Measurements from ENCODE around the gene SLC26A2.

SLC26A2 gene

GRCh38 chr5:149998281-149998680, 37.7 kb downstream of the SLC26A2 start:
- FAIRE-seq: no peak

DNA sequence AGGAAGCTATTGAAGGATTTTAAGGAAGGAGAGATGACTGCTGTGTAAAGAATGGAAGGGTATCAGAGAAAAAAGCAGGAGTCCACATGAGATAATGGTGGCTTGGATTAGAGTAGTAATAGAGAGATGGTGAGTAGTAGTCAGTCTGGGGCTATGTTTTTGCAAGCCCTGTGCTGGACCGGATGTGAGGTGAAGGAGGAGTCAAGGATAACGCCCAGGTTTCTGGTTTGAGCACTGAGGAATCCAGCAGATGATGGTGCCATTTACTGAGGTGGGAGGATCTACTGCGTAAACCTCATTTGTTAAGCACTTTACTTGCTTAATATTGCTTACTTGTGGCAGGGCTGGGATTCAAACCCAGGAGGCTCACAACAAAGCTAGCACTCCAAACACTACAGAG, 38.8 kb downstream of the SLC26A2 start:
- TF ChIP-seq POLR2A (IDR thresholded peaks at IDR 0.05; ENCODE audit: low read depth, low read length): no peak
- DNase-seq (ENCODE audit: insufficient read length, low spot score): no peak
- FAIRE-seq: no peak

More at GRCh38 chr5:149998281-149998680, 37.7 kb downstream of the SLC26A2 start:
- no peak for DNase-seq (ENCODE audit: insufficient read length, low spot score)
- TF ChIP-seq POLR2A (IDR thresholded peaks at IDR 0.05; ENCODE audit: low read depth, low read length): no peak

- DNase-seq (ENCODE audit: insufficient read length, low spot score) (no peak), FAIRE-seq (no peak)
- no peak for TF ChIP-seq POLR2A (IDR thresholded peaks at IDR 0.05; ENCODE audit: low read depth, low read length)
Observed at GRCh38 chr5:149999866-150000255, 39.3 kb downstream of the SLC26A2 start.

GRCh38 chr5:150000256-150000989, 39.9 kb downstream of the SLC26A2 start, which contains the start of the genes HMGXB3 and TIGD6:
Gene HMGXB3 (plus strand): TSS chr5:150000739. CDS start chr5:150004853, 4,114 bp downstream.
Gene TIGD6 (minus strand): TSS chr5:150000654. CDS start chr5:149996348, 4,306 bp downstream.
- DNase-seq (ENCODE audit: insufficient read length, low spot score) (peak; percentile 86), FAIRE-seq (no peak)
- peak; percentile 96 for TF ChIP-seq POLR2A (IDR thresholded peaks at IDR 0.05; ENCODE audit: low read depth, low read length)

- DNase-seq (ENCODE audit: insufficient read length, low spot score) (no peak), FAIRE-seq (no peak)
- no peak for TF ChIP-seq POLR2A (IDR thresholded peaks at IDR 0.05; ENCODE audit: low read depth, low read length)
Observed at GRCh38 chr5:150000990-150001659, 40.6 kb downstream of the SLC26A2 start.

DNA sequence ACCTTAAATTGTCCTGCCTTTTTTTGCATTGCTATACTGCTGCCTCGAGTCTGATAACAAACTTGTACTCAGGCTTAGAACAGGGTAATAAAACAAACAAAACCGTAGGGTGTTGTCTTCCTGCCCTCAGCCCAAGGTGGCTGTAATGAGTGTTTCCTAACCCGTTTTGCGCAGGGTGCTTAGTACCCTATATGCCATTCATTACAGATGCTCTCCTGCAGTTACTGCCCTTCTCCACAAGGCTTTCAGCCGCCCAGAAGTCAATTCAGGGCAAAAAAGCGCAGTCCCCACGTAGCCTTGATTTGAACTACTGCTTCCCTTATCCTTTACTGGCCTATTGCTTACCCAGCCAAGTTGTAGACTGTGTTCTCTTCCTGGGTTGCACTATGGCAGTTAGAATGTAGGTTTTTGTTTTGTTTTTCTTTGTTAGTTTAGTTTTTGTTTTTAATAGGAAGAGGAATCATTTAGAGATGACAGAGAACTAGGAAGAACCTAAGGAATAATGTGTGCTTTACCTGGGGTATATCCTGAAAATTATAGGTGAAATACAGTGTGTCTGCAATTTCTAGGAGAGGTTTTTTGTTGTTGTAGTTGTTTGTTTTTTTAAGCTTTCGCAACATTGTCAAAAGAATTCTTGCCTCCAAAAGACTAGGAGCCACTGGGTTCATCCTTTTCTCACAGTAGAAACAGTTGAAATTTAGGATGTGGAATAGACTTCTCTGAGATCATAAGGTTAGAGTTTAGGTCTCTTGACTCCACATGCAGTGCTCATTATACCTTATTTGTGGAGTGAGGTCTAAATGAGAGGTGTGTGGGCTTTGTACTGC, 41.3 kb downstream of the SLC26A2 start:
- no peak for TF ChIP-seq POLR2A (IDR thresholded peaks at IDR 0.05; ENCODE audit: low read depth, low read length)

GRCh38 chr5:150006318-150006717, 45.8 kb downstream of the SLC26A2 start:
- DNase-seq (ENCODE audit: insufficient read length, low spot score): no peak
- FAIRE-seq: no peak
- no peak for TF ChIP-seq POLR2A (IDR thresholded peaks at IDR 0.05; ENCODE audit: low read depth, low read length)

More for the DNA sequence above, 41.3 kb downstream of the SLC26A2 start:
- DNase-seq (ENCODE audit: insufficient read length, low spot score): peak; percentile 47
- FAIRE-seq: no peak

DNA sequence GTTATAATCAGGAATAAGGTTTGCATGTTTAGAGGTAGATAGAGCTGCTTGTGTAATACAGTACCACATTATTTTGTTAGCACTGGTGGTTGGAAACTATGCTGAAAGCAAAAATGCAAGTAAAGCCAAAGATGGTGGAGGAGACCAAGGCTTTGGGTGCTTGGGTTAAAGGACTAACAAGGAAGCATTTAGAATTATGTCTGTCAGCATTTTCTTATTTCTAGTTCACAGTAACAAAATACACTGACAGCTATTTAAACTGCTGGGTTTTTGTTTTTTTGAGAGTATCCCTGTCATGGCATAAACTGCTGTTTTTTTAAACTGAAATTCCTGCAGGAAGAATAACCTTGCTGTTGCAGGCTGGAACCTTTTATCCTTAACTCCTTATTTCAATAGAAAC, 46.5 kb downstream of the SLC26A2 start:
- FAIRE-seq: no peak
- no peak for TF ChIP-seq POLR2A (IDR thresholded peaks at IDR 0.05; ENCODE audit: low read depth, low read length)
- no peak for DNase-seq (ENCODE audit: insufficient read length, low spot score)

GRCh38 chr5:150009671-150010387, 49.3 kb downstream of the SLC26A2 start:
- FAIRE-seq: no peak
- DNase-seq (ENCODE audit: insufficient read length, low spot score): no peak
- no peak for TF ChIP-seq POLR2A (IDR thresholded peaks at IDR 0.05; ENCODE audit: low read depth, low read length)

- DNase-seq (ENCODE audit: insufficient read length, low spot score): no peak
- no peak for FAIRE-seq
- TF ChIP-seq POLR2A (IDR thresholded peaks at IDR 0.05; ENCODE audit: low read depth, low read length): no peak
Observed at GRCh38 chr5:150013931-150014330, 53.4 kb downstream of the SLC26A2 start.

DNA sequence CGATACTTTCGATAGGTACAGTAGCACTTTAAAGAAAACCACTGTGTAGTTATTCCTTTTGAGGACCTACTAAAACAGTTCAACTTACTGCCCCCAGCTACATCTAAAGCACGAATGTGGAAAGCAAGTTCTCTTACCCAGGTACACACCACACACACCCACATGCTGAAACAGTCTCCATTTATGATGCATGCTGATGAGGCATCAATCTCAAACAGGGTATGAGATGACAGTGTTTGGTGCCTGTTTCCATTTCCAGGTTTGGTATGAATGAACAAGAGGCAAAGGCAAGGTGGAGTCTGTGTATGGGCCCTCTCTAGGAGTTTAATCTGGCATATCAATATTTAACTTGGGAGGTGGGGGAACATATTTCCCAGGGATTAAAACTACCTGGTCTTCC, 53.9 kb downstream of the SLC26A2 start:
- FAIRE-seq: no peak
- no peak for TF ChIP-seq POLR2A (IDR thresholded peaks at IDR 0.05; ENCODE audit: low read depth, low read length)
- no peak for DNase-seq (ENCODE audit: insufficient read length, low spot score)

DNA sequence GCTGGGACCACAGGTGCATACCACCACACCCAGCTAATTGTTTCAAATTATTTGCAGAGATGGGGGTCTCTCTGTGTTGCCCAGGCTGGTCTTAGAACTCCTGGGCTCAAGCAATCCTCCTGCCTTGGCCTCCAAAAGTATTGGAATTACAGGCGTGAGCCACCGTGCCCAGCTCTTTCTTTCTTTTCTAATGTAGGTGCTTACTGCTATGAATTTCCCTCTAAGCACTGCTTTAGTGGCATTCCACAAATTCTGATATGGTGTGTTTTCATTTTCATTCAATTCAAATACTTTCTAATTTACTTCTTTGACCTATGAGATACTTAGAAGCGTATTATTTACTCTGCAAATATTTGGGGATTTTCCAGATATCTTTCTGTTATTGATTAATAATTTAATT, 54.9 kb downstream of the SLC26A2 start:
- no peak for FAIRE-seq
- no peak for TF ChIP-seq POLR2A (IDR thresholded peaks at IDR 0.05; ENCODE audit: low read depth, low read length)
- DNase-seq (ENCODE audit: insufficient read length, low spot score): no peak

- no peak for TF ChIP-seq POLR2A (IDR thresholded peaks at IDR 0.05; ENCODE audit: low read depth, low read length)
- FAIRE-seq (no peak), DNase-seq (ENCODE audit: insufficient read length, low spot score) (no peak)
Observed at GRCh38 chr5:150016537-150016936, 56.0 kb downstream of the SLC26A2 start.
